Left renal pelvis (tissue), 4 donors: ENCODE measurements around the gene RTKN2. TPM values are rescaled to one million over a fixed set of nuclear protein-coding genes. Genes with fewer than 3 reads are reported as not detected.
A peak's percentile ranks its signal among the peaks of the same experiment; 100 is the strongest.

Experiments used
- DNase-seq, 4 donors: peaks; one replicate each; pipeline ENCODE4 v3.0.0-alpha.2; 2013; ENCODE audit warnings: low read depth in 4 of 4, low spot score in 3 of 4
- polyA plus RNA-seq, 4 donors: library from polyadenylated mRNA; unstranded; fragments of 120-200 nt; gene quantifications; one replicate each; pipeline ENCODE4 v1.2.1, GENCODE V29; 2013; ENCODE audit not compliant: insufficient read length in 4 of 4

Gene RTKN2
- polyA plus RNA-seq, 4 donors = 9.6 to 14.2 (median 12.2) TPM

GRCh38 chr10:62182171-62182570 is 86.5 kb downstream of the RTKN2 start:
- DNase-seq = no peak

GRCh38 chr10:62180677-62181076 is 88.0 kb downstream of the RTKN2 start:
- no peak for DNase-seq

- DNase-seq = no peak
Measured at GRCh38 chr10:62178568-62178967, 90.1 kb downstream of the RTKN2 start.

- no peak for DNase-seq
Measured at GRCh38 chr10:62177111-62177510, 91.5 kb downstream of the RTKN2 start.

GRCh38 chr10:62175251-62175650 is 93.4 kb downstream of the RTKN2 start:
- DNase-seq = no peak

- no peak for DNase-seq
Measured at GRCh38 chr10:62172465-62172864, 96.2 kb downstream of the RTKN2 start.

- DNase-seq = no peak
Measured at GRCh38 chr10:62171791-62172190, 96.9 kb downstream of the RTKN2 start.

- DNase-seq = no peak
Measured at GRCh38 chr10:62170732-62171131, 97.9 kb downstream of the RTKN2 start.

- peak in 3 of 4 donors; percentile 27 to 31 (median 29) for DNase-seq
Measured at GRCh38 chr10:62166331-62167131, 102.1 kb downstream of the RTKN2 start.

- no peak for DNase-seq
Measured at GRCh38 chr10:62165803-62166202, 102.8 kb downstream of the RTKN2 start.

- no peak for DNase-seq
Measured at GRCh38 chr10:62163024-62163423, 105.6 kb downstream of the RTKN2 start.

GRCh38 chr10:62162261-62162981 is 106.2 kb downstream of the RTKN2 start:
- DNase-seq = no peak

- DNase-seq = no peak
Measured at GRCh38 chr10:62159351-62159750, 109.3 kb downstream of the RTKN2 start.

- DNase-seq = no peak
Measured at GRCh38 chr10:62157601-62158000, 111.0 kb downstream of the RTKN2 start.

- DNase-seq = no peak
Measured at GRCh38 chr10:62155054-62155680, 113.5 kb downstream of the RTKN2 start.

GRCh38 chr10:62154231-62154630 is 114.4 kb downstream of the RTKN2 start:
- no peak for DNase-seq

- no peak for DNase-seq
Measured at GRCh38 chr10:62153191-62153590, 115.5 kb downstream of the RTKN2 start.

GRCh38 chr10:62149621-62150020 is 119.0 kb downstream of the RTKN2 start:
- no peak for DNase-seq

- no peak for DNase-seq
Measured at GRCh38 chr10:62148155-62148554, 120.5 kb downstream of the RTKN2 start.

GRCh38 chr10:62147425-62147824 is 121.2 kb downstream of the RTKN2 start:
- DNase-seq = no peak

- DNase-seq = no peak
Measured at GRCh38 chr10:62136931-62137330, 131.7 kb downstream of the RTKN2 start.

- no peak for DNase-seq
Measured at GRCh38 chr10:62133618-62134017, 135.0 kb downstream of the RTKN2 start.
